ENCODE data around the gene GALNT18.

GALNT18 gene

DNA sequence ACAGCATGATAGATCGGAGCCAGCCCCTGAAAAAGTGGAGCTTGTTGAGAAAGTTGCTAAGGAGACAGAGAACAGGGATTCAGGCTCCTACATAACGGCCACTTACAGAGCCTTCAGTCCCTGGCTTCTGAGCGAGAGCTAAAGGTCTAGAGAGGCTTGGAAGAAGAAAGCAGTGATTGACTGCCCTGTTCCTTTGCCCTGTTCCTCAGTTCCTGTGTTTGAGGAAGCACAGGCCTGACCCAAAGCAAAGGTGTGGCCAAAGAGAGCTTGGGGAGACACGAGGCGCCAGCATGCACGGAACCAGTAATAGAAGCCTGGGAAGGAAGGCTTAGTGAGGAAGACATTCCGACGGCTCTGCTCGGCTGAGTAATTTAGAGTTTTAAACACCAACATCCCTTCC is 194.7 kb downstream of the GALNT18 start:
- H3F3A ChIP-seq (ENCODE audit: insufficient read depth, low read length) = no peaks in the 10 kb centered on the region
- no peaks in the 10 kb centered on the region for H3K9me2 ChIP-seq (replicated peaks; ENCODE audit: insufficient read depth, low read length)
- H3K27ac ChIP-seq (ENCODE audit: low read length) = no peak overlapping the region
- no peak overlapping the region for H3K4me2 ChIP-seq (ENCODE audit: low read depth, low read length)
- no peaks in the 10 kb centered on the region for H3K27me3 ChIP-seq (replicated peaks; ENCODE audit: insufficient read depth, low read length)
- H3K36me3 ChIP-seq (replicated peaks; ENCODE audit: insufficient read depth, low read length) = no peaks in the 10 kb centered on the region
- H4K20me1 ChIP-seq (ENCODE audit: insufficient read depth, low read length) = no peaks in the 10 kb centered on the region
- H3K79me2 ChIP-seq (ENCODE audit: low read length) = no peaks in the 10 kb centered on the region
- TF ChIP-seq EZH2 (optimal IDR thresholded peaks at IDR 0.05; ENCODE audit: low read depth, low read length) (no peak), EZH2phosphoT487 (IDR thresholded peaks at IDR 0.05; ENCODE audit: low read length) (no peak)
- TF ChIP-seq, protein P1, sequence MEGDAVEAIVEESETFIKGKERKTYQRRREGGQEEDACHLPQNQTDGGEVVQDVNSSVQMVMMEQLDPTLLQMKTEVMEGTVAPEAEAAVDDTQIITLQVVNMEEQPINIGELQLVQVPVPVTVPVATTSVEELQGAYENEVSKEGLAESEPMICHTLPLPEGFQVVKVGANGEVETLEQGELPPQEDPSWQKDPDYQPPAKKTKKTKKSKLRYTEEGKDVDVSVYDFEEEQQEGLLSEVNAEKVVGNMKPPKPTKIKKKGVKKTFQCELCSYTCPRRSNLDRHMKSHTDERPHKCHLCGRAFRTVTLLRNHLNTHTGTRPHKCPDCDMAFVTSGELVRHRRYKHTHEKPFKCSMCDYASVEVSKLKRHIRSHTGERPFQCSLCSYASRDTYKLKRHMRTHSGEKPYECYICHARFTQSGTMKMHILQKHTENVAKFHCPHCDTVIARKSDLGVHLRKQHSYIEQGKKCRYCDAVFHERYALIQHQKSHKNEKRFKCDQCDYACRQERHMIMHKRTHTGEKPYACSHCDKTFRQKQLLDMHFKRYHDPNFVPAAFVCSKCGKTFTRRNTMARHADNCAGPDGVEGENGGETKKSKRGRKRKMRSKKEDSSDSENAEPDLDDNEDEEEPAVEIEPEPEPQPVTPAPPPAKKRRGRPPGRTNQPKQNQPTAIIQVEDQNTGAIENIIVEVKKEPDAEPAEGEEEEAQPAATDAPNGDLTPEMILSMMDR (IDR thresholded peaks at IDR 0.05; ENCODE audit: low read length) = no peak
- H3K9ac ChIP-seq (ENCODE audit: low read length) = no peak overlapping the region
- DNase-seq = no peak
- no peak overlapping the region for H2AFZ ChIP-seq (ENCODE audit: low read length)
- no peaks in the 10 kb centered on the region for H3K4me1 ChIP-seq (ENCODE audit: low read length)
- H3K4me3 ChIP-seq (ENCODE audit: low read length) = no peak overlapping the region
- H3K9me3 ChIP-seq (replicated peaks; ENCODE audit: insufficient read depth, low read length) = no peaks in the 10 kb centered on the region

DNA sequence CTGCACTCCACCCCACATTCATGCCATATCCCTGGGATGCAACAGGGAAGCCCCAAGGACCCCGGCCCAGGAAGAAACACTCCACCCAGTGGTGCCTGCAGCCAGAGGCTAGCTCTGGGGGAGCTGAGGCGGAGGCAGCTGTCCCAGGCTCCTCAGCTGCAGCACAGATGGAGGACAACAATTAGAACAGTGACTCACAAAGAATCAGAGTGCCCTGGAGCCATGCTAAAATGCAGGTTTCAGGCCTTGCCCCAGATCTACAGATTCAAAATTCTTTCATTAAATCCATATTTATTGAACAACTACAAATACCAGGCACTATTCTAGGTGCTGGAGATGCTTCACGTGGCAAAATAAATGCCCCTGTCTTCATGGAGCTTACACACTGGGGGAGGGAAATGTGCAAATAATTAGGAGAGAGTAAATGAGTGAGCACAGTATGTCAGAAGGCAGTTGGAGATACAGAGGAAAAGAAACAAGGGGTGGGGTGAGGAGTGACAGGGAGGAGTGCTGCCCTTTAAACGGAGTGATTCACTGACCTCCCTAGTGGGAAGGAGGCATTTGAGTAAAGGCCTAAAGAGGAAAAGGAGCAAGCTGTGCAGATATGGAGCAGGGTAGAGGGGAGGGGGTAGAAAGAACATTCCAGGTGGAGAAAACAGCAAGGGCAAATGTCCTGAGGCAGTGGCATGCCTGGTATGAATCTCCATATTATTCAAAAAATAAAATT is 195.4 kb downstream of the GALNT18 start:
- Histone ChIP-seq H2AFZ (ENCODE audit: low read length) (no peak overlapping the region), H3K36me3 (replicated peaks; ENCODE audit: insufficient read depth, low read length) (no peaks in the 10 kb centered on the region), H3K4me3 (ENCODE audit: low read length) (no peak overlapping the region), H4K20me1 (ENCODE audit: insufficient read depth, low read length) (no peaks in the 10 kb centered on the region), H3K4me1 (ENCODE audit: low read length) (no peaks in the 10 kb centered on the region), H3K9ac (ENCODE audit: low read length) (no peak overlapping the region), H3K79me2 (ENCODE audit: low read length) (no peaks in the 10 kb centered on the region), H3K4me2 (ENCODE audit: low read depth, low read length) (no peak overlapping the region), H3K9me2 (replicated peaks; ENCODE audit: insufficient read depth, low read length) (no peaks in the 10 kb centered on the region), H3K27ac (ENCODE audit: low read length) (no peak overlapping the region), H3F3A (ENCODE audit: insufficient read depth, low read length) (no peaks in the 10 kb centered on the region), H3K27me3 (replicated peaks; ENCODE audit: insufficient read depth, low read length) (no peaks in the 10 kb centered on the region), H3K9me3 (replicated peaks; ENCODE audit: insufficient read depth, low read length) (no peaks in the 10 kb centered on the region)
- TF ChIP-seq EZH2 (optimal IDR thresholded peaks at IDR 0.05; ENCODE audit: low read depth, low read length) = no peak
- no peak for TF ChIP-seq EZH2phosphoT487 (IDR thresholded peaks at IDR 0.05; ENCODE audit: low read length)
- TF ChIP-seq, protein P1 (IDR thresholded peaks at IDR 0.05; ENCODE audit: low read length) = no peak
- no peak for DNase-seq

DNA sequence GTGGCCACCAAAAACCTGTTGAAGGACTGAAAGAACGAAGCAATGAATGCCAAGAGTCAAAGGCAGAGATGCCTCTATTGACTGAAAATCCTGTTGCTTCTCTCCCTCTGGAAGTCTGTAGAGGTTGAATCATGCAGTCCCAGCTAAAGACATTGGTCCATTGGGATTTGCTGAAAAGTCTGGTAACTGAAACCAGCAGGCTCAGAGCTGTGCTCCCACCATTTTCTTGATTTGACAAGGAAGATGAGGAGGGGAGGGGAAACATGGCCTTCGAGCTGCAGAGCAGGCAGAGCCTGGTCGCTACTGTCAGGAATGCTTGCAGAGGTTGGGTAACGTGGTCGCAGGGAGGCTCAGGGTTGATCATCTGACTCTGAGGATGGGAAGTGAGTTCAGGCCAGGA is 196.0 kb downstream of the GALNT18 start:
- Histone ChIP-seq H3K27ac (ENCODE audit: low read length) (no peak overlapping the region), H3K9me3 (replicated peaks; ENCODE audit: insufficient read depth, low read length) (no peaks in the 10 kb centered on the region), H3K36me3 (replicated peaks; ENCODE audit: insufficient read depth, low read length) (no peaks in the 10 kb centered on the region), H3F3A (ENCODE audit: insufficient read depth, low read length) (no peaks in the 10 kb centered on the region), H3K9ac (ENCODE audit: low read length) (no peak overlapping the region), H3K27me3 (replicated peaks; ENCODE audit: insufficient read depth, low read length) (no peaks in the 10 kb centered on the region), H4K20me1 (ENCODE audit: insufficient read depth, low read length) (no peaks in the 10 kb centered on the region), H2AFZ (ENCODE audit: low read length) (no peak overlapping the region), H3K4me3 (ENCODE audit: low read length) (no peak overlapping the region), H3K4me1 (ENCODE audit: low read length) (no peaks in the 10 kb centered on the region), H3K79me2 (ENCODE audit: low read length) (no peaks in the 10 kb centered on the region), H3K4me2 (ENCODE audit: low read depth, low read length) (no peak overlapping the region), H3K9me2 (replicated peaks; ENCODE audit: insufficient read depth, low read length) (no peaks in the 10 kb centered on the region)
- no peak for DNase-seq
- TF ChIP-seq, protein P1 (IDR thresholded peaks at IDR 0.05; ENCODE audit: low read length) = no peak
- no peak for TF ChIP-seq EZH2 (optimal IDR thresholded peaks at IDR 0.05; ENCODE audit: low read depth, low read length)
- no peak for TF ChIP-seq EZH2phosphoT487 (IDR thresholded peaks at IDR 0.05; ENCODE audit: low read length)
